Measurements from ENCODE around the gene AMPH.
A peak's percentile ranks its signal among the peaks of the same experiment; 100 is the strongest.
"Not testable (repeated sequence)": the region's sequence is repeated elsewhere in the genome, so short reads cannot be mapped to it uniquely, and the experiment has no call there.

AMPH gene

DNA sequence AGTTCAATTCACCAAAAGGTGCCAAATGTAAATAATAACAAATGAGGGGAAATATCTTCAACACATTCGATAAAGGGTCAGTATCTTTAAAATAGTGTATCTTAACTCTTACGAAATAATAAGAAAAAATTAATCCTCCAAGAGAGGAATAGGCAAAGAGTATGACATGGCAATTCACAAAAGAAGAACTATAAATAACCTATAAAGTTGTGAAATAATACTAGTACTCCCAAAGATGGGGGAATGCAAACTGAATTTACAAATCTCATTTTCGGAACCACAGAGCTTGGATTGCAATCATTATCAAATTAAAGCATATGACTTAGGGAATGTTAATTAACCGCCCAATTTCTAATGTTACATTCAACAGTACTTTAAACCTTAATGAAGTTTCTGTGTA is 279.6 kb downstream of the AMPH start:
- DNase-seq (ENCODE audit: low read depth), result no peak

DNA sequence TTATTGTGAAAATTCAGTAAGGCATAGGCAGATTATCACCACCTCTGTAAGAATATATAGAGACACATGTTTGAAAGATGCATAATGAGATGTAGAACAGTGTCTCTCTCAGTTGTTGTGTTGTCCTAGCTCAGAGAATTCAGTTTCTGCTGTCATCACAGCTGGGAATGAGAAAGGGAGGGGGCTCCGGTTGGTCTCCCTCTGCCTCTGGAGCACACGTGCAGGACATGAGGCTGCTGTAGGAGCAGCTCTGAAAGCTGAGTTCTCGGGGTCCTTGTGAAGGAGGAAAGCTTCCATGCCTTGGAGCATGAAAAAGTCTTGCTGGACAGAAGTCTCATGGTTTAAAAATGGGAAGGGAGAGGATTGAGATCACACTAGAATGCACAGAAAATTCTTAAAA is 280.4 kb downstream of the AMPH start:
- DNase-seq (ENCODE audit: low read depth), result not testable (repeated sequence)

DNA sequence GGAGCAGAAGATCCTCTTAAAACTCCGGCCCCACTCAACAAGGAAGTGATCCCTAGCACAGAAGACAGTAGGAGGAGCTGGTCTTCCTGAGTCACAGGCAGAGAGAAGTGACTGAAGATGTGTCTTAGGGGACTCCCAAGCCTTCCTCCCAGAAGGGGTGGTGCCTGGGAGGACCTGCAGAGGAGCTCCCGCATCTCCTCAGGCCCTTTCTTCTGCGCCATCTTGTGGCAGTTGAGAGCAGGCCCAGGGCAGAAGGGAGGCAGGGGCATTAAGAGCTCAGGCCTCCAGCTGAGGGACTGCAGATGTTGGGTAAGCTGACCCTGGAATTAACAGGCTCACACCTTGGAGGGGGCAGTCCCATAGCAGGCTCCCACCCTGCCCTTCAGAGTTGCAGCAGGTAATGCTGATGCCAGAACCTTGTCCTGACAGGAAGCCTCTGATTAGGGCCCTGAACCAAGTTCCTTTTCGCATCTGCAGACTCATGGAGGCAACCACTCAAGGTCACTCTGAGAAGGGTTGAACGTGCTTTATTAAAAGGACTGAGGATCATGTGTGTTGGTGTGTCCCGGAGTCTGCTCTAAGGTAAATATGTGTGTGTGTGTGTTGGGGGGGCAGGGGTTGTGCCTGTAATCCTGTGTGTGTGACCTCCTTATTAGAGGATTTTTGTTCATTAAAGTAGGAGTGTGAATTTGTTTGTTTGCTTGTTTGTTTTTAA is 281.1 kb downstream of the AMPH start:
- not testable (repeated sequence) for DNase-seq (ENCODE audit: low read depth)

DNA sequence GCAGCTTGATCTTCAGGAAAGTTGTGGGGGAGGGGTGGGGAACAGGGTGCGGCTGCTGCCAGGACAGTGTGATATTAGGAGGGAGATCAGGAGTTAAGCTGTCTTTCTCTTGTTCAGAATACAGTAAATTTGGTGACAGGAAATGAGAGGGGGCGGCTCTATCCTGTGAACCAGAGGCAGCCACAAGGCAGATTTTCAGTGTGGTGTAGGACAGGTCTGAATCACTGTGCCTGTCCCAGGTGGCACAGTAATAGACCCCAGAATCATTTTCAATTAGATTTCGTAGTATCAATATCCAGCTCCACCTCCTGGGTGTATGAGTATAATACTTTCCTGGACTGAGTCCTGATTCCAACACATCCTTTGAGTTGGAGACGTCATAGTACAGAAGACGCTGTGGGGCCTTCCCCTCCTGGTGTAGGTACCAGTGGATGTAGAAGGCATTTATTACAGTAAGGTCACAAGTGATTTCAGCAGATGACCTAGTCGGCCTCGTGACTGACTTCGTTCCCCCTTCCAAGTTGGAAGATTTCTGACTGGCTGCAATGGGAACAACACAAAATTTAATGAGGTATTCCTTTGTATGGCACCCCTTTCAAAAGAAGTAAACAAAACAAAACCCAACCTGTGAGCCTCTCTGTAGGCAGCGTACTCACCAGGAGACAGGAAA is 281.9 kb downstream of the AMPH start:
- DNase-seq (ENCODE audit: low read depth), result not testable (repeated sequence)

DNA sequence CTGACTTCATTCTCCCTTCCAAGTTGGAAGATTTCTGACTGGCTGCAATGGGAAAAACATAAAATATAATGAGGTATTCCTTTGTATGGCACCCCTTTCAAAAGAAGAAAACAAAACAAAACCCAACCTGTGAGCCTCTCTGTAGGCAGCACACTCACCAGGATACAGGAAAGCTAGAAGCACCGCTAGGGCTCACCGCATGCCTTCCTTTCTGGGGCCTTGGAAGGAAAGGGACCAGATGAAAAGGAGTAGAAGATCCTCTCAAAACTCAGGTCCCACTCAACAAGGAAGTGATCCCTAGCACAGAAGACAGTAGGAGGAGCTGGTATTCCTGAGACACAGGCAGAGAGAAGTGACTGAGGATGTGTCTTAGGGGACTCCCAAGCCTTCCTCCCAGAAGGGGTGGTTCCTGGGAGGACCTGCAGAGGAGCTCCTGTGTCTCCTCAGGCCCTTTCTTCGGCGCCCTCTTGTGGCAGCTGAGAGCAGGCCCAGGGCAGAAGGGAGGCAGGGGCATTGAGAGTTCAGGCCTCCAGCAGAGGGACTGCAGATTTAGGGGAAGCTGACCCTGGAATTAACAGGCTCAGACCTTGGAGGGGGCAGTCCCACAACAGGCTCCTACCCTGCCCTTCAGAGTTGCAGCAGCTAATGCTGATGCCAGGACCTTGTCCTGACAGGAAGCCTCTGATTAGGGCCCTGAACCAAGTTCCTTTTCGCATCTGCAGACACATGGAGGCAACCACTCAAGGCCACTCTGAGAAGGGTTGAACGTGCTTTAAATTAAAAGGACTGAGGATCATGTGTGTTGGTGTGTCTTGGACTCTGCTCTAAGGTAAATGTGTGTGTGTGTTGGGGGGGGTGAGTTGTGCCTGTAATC is 285.6 kb downstream of the AMPH start:
- not testable (repeated sequence) for DNase-seq (ENCODE audit: low read depth)

DNA sequence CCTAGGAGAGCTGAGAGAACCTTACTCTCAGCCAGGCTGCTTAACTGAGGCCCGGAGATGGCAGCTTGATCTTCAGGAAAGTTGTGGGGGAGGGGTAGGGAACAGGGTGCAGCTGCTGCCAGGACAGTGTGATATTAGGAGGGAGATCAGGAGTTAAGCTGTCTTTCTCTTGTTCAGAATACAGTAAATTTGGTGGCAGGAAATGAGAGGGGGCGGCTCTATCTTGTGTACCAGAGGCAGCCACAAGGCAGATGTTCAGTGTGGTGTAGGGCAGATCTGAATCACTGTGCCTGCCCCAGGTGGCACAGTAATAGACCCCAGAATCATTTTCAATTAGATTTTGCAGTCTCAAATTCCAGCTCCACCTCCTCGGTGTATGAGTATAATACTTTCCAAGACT is 286.4 kb downstream of the AMPH start:
- DNase-seq (ENCODE audit: low read depth), result not testable (repeated sequence)

DNA sequence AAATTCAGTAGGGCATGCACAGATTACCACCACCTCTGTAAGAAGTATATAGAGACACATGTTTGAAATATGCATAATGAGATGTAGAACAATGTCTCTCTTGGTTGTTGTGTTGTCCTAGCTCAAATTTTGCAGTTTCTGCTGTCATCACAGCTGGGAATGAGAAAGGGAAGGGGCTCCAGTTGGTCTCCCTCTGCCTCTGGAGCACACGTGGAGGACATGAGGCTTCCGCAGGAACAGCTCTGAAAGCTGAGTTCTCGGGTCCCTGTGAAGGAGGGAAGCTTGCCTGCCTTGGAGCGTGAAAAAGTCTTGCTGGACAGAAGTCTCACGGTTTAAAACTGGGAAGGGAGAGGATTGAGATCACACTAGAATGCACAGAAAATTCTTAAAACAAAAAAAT is 289.0 kb downstream of the AMPH start:
- DNase-seq (ENCODE audit: low read depth), result not testable (repeated sequence)

DNA sequence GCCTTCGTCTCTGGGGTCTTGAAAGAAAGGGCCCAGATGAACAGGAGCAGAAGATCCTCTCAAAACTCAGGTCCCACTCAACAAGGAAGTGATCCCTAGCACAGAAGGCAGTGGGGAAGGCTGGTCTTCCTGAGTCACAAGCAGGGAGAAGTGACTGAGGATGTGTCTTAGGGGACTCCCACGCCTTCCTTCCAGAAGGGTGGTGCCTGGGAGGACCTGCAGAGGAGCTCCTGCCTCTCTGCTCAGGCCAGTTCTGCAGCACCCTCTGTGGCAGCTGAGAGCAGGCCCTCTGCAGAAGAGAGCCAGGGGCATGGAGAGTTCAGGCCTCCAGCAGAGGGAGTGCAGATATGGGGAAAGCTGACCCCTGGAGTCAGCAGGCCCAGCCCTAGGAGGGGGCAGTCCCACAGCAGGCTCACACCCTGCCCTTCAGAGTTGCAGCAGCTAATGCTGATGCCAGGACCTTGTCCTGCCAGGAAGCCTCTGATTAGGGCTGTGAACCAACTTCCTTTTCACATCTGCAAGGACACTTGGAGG is 289.9 kb downstream of the AMPH start:
- not testable (repeated sequence) for DNase-seq (ENCODE audit: low read depth)

DNA sequence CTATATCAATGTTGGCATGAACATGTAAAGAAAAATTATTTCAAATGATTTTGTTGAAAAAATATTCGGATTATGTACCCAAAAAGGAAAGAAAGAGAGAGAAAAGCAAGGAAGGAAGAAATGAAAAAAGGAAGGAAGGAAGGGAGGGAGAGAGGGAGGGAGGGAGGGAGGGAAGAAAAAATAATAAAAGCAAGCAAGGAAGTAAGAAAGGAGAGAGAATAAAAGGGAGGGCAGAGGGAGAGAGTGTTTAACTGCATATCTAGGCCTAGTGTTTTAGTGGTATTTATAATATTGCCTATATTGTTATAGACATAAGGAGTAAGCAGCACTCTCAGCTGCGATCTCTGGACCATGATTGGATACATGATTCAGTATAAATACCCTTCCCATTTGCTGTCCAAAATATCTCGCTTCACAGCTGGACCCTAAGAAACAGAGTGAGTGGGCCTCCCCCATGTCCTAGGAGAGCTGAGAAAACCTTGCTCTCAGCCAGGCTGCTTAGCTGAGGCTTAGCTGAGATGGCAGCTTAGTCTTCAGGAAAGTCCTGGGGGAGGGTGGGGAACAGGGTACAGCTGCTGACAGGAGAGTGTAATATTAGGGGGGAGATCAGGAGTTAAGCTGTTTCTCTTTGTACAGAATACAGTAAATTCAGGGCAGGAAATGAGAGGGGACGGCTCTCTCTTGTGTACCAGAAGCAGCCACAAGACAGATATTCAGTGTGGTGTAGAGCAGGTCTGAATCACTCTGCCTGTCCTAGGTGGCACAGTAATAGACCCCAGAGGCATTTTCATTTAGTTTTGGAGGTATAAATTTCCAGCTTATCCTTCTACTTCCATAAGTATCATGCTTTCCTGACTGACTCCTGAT is 291.0 kb downstream of the AMPH start:
- no peak for DNase-seq (ENCODE audit: low read depth)

DNA sequence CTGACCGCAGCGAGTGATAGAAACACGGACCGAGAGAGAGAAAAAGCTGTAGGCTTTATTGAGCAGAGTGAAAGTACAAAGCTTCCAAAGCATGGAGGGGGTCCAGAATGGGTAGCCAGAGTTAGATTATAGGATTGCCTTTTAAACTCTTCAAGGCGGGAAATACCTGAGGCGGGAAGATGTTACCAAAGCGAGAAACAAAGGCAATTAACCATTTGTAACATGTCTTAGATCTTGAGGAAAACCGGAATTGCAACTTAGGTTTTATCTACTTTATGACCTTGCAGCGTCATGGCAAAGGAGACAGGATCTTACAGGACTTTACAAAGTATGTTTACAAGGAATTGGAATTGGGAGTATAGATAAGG is 295.0 kb downstream of the AMPH start:
- DNase-seq (ENCODE audit: low read depth), result not testable (repeated sequence)

DNA sequence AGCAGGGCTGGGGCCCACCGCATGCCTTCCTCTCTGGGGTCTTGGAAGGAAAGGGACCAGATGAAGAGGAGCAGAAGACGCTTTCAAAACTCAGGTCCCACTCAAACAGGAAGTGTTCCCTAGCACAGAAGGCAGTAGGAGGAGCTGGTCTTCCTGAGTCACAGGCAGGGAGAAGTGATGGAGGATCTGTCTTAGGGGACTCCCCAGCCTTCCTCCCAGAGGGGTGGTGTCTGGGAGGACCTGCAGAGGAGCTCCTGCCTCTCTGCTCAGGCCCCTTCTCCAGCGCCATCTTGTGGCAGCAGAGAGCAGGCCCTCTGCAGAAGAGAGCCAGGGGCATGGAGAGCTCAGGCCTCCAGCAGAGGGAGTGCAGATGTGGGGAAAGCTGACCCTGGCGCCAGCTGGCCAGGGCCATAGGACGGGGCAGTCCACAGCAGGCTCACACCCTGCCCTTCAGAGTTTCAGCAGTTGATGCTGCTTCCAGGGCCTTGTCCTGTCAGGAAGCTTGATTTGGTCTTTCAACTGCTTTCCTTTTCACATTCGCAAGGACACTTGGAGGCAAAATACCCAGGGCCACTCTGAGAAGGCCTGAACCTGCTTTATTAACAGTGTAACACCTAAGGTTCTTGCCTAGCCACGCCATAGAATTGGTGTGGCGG is 295.6 kb downstream of the AMPH start:
- peak; percentile 69 for DNase-seq (ENCODE audit: low read depth)

DNA sequence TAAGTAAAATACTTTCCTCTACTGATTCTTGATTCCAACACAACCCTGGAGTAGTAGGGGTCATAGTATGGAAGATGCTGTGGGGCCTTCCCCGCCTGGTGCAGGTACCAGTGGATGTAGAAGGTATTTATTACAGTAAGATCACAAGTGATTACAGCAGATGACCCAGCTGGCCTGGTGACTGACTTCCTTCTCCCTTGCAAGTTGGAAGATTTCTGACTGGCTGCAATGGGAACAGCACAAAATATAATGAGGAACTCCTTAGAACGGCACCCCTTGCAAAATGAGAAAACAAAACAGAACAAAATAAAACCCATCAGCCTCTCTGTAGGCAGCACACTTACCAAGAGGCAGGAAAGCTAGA is 296.1 kb downstream of the AMPH start:
- no peak for DNase-seq (ENCODE audit: low read depth)

DNA sequence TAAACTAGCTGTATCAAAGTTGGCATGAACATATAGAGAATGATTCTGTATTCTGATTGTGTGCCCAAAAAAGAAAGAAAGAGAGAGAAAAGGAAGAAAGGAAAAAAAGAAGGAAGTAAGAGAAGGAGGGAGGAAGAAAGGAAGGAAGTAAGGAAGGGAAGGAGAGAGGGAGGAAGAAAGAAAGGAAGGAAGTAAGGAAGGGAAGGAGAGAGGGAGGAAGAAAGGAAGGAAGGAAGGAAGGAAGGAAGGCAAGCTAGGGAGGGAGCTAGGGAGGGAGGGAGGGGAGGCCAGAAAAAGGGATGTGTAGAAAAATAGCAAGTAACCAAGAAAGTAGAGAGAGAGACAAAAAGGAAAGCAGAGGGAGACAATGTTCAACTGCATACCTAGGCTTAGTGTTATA is 297.0 kb downstream of the AMPH start:
- no peak for DNase-seq (ENCODE audit: low read depth)

All from activated T-cell treated with anti-CD3 and anti-CD28 coated beads for 48 hours (primary cell).